HepG2 (cell line): ENCODE data around the gene L3MBTL4. TPM values are rescaled to one million over a fixed set of nuclear protein-coding genes. Genes with fewer than 3 reads are reported as not detected.

Source experiments
- ARID4A ChIP-seq: sonication (generic); formaldehyde crosslinking; IDR thresholded peaks from 2 replicates; pipeline ENCODE4 v1.5.0; 2020; ENCODE audit warnings: mild to moderate bottlenecking, missing genetic modification reagents, borderline replicate concordance
- ATF7 ChIP-seq, 2 experiments: fragments of 450-650 bp in 1 of 2; sonication (generic) in 1 of 2; formaldehyde crosslinking in 1 of 2; IDR thresholded peaks; 2 replicates each; pipeline versions ENCODE4 v1.4.0 to v1.6.1; 2016 to 2020; ENCODE audit warnings: antibody characterized with exemption in 1 of 2, mild to moderate bottlenecking in 1 of 2, missing genetic modification reagents in 1 of 2
- ELK4 ChIP-seq: sonication (generic); formaldehyde crosslinking; IDR thresholded peaks from 2 replicates; pipeline ENCODE4 v1.9.0; 2021; ENCODE audit warnings: missing genetic modification reagents, borderline replicate concordance
- ERF ChIP-seq: IDR thresholded peaks from 2 replicates; pipeline ENCODE4 v1.6.1; 2018; ENCODE audit warnings: missing biosample characterization, missing genetic modification reagents
- FIP1L1 ChIP-seq: fragments of 200-400 bp; formaldehyde crosslinking; IDR thresholded peaks from 2 replicates; pipeline ENCODE4 v1.6.1; 2018; ENCODE audit warnings: low read depth, mild to moderate bottlenecking, low read length, moderate library complexity, borderline replicate concordance; ENCODE audit not compliant: insufficient read depth
- GABPB1 ChIP-seq: IDR thresholded peaks from 2 replicates; pipeline ENCODE4 v1.6.1; 2016; ENCODE audit warnings: mild to moderate bottlenecking, missing genetic modification reagents, moderate library complexity, missing compliant biosample characterization
- HNF1B ChIP-seq: sonication (generic); formaldehyde crosslinking; IDR thresholded peaks from 2 replicates; pipeline ENCODE4 v1.5.1; 2020; ENCODE audit warnings: mild to moderate bottlenecking, moderate library complexity, missing genetic modification reagents
- MED1 ChIP-seq: sonication (generic); formaldehyde crosslinking; IDR thresholded peaks from 2 replicates; pipeline ENCODE4 v1.4.0; 2020; ENCODE audit warnings: missing genetic modification reagents
- MEF2D ChIP-seq: sonication (generic); formaldehyde crosslinking; IDR thresholded peaks from 2 replicates; pipeline ENCODE4 v1.5.1; 2020; ENCODE audit warnings: mild to moderate bottlenecking, missing genetic modification reagents
- MEIS1 ChIP-seq: sonication (generic); formaldehyde crosslinking; IDR thresholded peaks from 2 replicates; pipeline ENCODE4 v1.9.0; 2021; ENCODE audit warnings: mild to moderate bottlenecking, missing genetic modification reagents, moderate library complexity, borderline replicate concordance
- MIER3 ChIP-seq: IDR thresholded peaks from 2 replicates; pipeline ENCODE4 v1.6.1; 2016; ENCODE audit warnings: missing compliant biosample characterization, borderline replicate concordance
- NCOR1 ChIP-seq: fragments of 200-600 bp; sonication (generic); IDR thresholded peaks from 2 replicates; pipeline ENCODE4 v1.7.0; 2017; ENCODE audit warnings: antibody characterized with exemption, low read length, borderline replicate concordance
- NFYC ChIP-seq: IDR thresholded peaks from 2 replicates; pipeline ENCODE4 v1.6.1; 2016; ENCODE audit warnings: missing genetic modification reagents, missing compliant biosample characterization
- RARA ChIP-seq: IDR thresholded peaks from 2 replicates; pipeline ENCODE4 v1.6.1; 2016; ENCODE audit warnings: missing genetic modification reagents, missing compliant biosample characterization
- SAP130 ChIP-seq: IDR thresholded peaks from 2 replicates; pipeline ENCODE4 v1.6.1; 2016; ENCODE audit warnings: low read depth
- SOX5 ChIP-seq: IDR thresholded peaks from 2 replicates; pipeline ENCODE4 v1.6.1; 2016; ENCODE audit warnings: borderline replicate concordance
- TARDBP ChIP-seq: sonication (generic); formaldehyde crosslinking; IDR thresholded peaks from 2 replicates; pipeline ENCODE4 v1.8.0; 2022; ENCODE audit warnings: mild to moderate bottlenecking, missing genetic modification reagents
- ZBTB43 ChIP-seq: sonication (generic); formaldehyde crosslinking; conservative IDR thresholded peaks from 2 replicates; pipeline ENCODE4 v1.4.0; 2020; ENCODE audit warnings: missing genetic modification reagents
- ZFP90 ChIP-seq: sonication (generic); formaldehyde crosslinking; IDR thresholded peaks from 2 replicates; pipeline ENCODE4 v1.8.0; 2022; ENCODE audit warnings: missing genetic modification reagents, mild to moderate bottlenecking, inconsistent platforms, borderline replicate concordance
- ZNF629 ChIP-seq: sonication (generic); formaldehyde crosslinking; conservative IDR thresholded peaks from 2 replicates; pipeline ENCODE4 v1.5.0; 2020; ENCODE audit warnings: missing genetic modification reagents
- ZNF777 ChIP-seq: sonication (generic); formaldehyde crosslinking; IDR thresholded peaks from 2 replicates; pipeline ENCODE4 v1.4.0; 2020; ENCODE audit warnings: missing genetic modification reagents
- ZNF788 ChIP-seq: sonication (generic); formaldehyde crosslinking; IDR thresholded peaks from 2 replicates; pipeline ENCODE4 v1.5.0; 2020; ENCODE audit warnings: mild to moderate bottlenecking, missing genetic modification reagents, borderline replicate concordance
- polyA plus RNA-seq, 8 experiments: library from polyadenylated mRNA; depleted of rRNA in 3 of 8; stranded (reverse) in 7 of 8; unstranded in 1 of 8; fragments of >200 nt; fragmentation: Illumina TruSeq in 4 of 8; extraction: Trizol in 4 of 8; gene quantifications; 2 replicates each; pipeline versions ENCODE4 v1.2.1 to v1.2.3, GENCODE V29; 2011 to 2016; ENCODE audit warnings: low read depth in 4 of 8, missing spikeins in 1 of 8, mixed read lengths in 1 of 8; ENCODE audit not compliant: insufficient read depth in 1 of 8
- total RNA-seq, 5 experiments: library from RNA; depleted of rRNA; stranded (reverse); fragments of >200 nt; fragmentation: Illumina TruSeq; extraction: Trizol; gene quantifications; 2 replicates each; pipeline ENCODE4 v1.2.3, GENCODE V29; 2016; ENCODE audit warnings: low read depth in 1 of 5

Gene L3MBTL4
- total and polyA plus RNA-seq, 2 of the 13 experiments (the other 11 are each of a cell fraction or from before 2014, with no cell fraction given), result 10.8 to 13.3 TPM

GRCh38 chr18:6374340-6374739 is 40.4 kb downstream of the L3MBTL4 start (continued):
- TF ChIP-seq ATF7 (IDR thresholded peaks at IDR 0.05), result no peak
- TF ChIP-seq ATF7 (CRISPR knock-in tag; IDR thresholded peaks at IDR 0.05), result no peak
- TF ChIP-seq TARDBP (CRISPR knock-in tag), result no peak
- TF ChIP-seq ZBTB43, result 0 out of 2 replicates have a peak, but pooled peaks have one; percentile 57
- peak; percentile 76 for TF ChIP-seq SAP130
- TF ChIP-seq MED1 (CRISPR knock-in tag), result peak; percentile 95
- TF ChIP-seq ARID4A (CRISPR knock-in tag), result no peak
- TF ChIP-seq ERF (CRISPR knock-in tag), result peak; percentile 56; the same call in 1 of the 2 replicates
- TF ChIP-seq ZNF629 (CRISPR knock-in tag), result no peak
- TF ChIP-seq HNF1B (CRISPR knock-in tag), result peak; percentile 65; the same call in 1 of the 2 replicates
- no peak for TF ChIP-seq NFYC (CRISPR knock-in tag)
- no peak for TF ChIP-seq NCOR1
- TF ChIP-seq MIER3 (CRISPR knock-in tag), result no peak
- peak; percentile 76; the same call in 1 of the 2 replicates for TF ChIP-seq SOX5 (CRISPR knock-in tag)
- TF ChIP-seq ZFP90, result 0 out of 2 replicates have a peak, but pooled peaks have one; percentile 17
- peak; percentile 91 for TF ChIP-seq RARA (CRISPR knock-in tag)
- TF ChIP-seq MEF2D (CRISPR knock-in tag), result peak; percentile 46; the same call in 1 of the 2 replicates
- 0 out of 2 replicates have a peak, but pooled peaks have one; percentile 16 for TF ChIP-seq GABPB1 (CRISPR knock-in tag)
- no peak for TF ChIP-seq FIP1L1
- TF ChIP-seq ELK4 (CRISPR knock-in tag), result no peak
- no peak for TF ChIP-seq ZNF777
- 0 out of 2 replicates have a peak, but pooled peaks have one; percentile 33 for TF ChIP-seq ZNF788 (CRISPR knock-in tag)
- no peak for TF ChIP-seq MEIS1 (CRISPR knock-in tag)
